HG03139 (cell line): Measurements from ENCODE around the gene ADAM12.

Source experiments
- ATAC-seq: cut with Tn5 transposase; IDR thresholded peaks from one replicate; pipeline ENCODE4 v1.9.1; 2021; ENCODE audit not compliant: unreplicated experiment

The ADAM12 gene

GRCh38 chr10:126387931-126388911 is at the start of gene ADAM12:
Gene ADAM12, minus strand, starts transcription at chr10:126388477. Its CDS starts 332 bp downstream, at chr10:126388145.
- ATAC-seq: no peak

DNA sequence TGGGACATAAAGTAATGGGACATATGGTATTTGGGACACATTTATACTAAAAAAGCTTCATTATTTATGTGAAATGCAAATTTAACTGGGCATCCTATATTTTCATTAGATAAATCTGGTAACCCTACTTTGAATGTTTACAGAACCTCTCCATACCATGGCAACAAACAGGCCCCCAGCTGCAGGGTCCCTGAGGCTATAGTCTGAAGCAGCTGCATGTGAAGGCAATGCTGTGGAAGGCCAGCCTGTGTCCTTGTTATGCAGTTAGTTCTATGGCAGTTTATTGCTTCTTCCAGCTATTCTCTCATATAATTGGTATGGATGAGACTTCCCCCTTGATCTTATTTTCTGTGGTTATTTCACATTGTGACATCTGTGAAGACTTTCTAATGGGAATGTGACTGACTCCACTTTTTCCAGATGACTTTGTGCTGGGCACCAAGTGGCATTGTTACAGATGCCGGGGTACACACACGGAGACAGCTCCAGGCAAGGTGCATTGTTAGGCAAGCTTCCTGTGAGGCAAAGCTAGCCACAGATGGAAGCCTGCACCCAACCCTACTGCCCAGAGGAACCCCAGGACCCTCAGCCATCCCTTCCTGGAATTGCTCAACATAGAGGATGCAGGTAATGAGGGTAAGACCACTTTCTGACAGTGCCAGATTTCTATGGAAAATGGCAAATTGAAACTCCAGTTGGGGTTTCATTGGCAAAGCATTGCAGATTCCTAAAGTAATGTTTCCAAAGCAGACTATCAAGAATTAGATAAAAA is 49.5 kb upstream of the ADAM12 start:
- ATAC-seq: no peak

DNA sequence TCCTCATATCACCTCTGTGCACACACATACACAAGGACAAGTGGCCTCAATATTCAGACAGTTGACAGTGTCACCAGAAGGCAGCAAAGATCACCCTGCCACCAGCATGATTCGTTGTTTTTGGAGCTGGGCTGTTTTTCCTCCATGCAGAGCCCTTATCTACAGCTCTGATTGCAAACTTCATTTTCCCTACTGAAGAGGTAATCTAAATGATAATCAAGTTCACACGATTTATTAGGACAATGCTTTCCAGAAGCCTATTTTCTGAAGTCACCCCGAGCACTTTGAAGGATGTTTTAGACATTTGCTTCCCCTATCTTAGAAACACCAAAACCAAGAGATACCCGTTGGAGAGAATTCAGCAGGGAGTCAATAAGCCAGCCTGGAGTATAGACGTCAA is 46.0 kb upstream of the ADAM12 start:
- no peak for ATAC-seq

DNA sequence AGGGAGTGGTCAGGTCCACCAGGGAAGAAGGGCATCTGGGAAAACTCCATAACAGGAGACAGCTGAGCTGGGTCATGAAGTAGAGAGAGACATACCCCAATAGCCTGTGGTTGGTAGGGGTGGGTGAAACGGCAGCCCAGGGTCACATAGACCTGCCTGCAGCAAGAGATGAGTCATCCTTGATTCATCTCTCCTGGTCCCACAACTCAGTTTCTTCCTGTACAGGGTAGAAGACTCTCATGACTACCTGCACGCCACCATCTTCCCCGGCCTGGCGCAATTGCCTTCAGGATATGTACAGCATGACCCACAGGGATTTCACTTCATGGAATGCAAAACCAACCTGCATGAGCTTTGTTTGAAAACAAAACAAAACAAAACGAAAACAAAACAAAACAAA is 45.1 kb upstream of the ADAM12 start:
- ATAC-seq: no peak

DNA sequence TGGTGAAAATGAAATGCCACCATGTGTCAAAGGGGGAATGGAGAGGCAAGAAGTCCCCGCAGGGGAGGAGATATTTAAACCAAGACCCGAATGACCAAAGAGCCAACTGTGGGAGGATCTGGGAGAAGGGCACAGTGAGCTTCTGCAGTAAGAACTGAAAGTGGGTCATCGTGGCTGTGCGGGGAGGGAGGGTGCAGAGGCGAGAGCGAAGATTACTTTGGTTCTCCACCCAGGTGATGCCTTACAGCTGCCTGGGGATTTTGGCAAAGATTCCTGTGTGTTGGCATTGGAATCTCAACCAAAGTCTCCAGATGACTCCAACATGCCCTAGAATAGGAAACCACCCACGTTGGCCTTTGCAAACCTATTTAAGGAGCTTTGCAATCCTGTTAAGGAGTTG is 44.2 kb upstream of the ADAM12 start:
- ATAC-seq: no peak

GRCh38 chr10:126431816-126432215 is 43.5 kb upstream of the ADAM12 start:
- no peak for ATAC-seq

DNA sequence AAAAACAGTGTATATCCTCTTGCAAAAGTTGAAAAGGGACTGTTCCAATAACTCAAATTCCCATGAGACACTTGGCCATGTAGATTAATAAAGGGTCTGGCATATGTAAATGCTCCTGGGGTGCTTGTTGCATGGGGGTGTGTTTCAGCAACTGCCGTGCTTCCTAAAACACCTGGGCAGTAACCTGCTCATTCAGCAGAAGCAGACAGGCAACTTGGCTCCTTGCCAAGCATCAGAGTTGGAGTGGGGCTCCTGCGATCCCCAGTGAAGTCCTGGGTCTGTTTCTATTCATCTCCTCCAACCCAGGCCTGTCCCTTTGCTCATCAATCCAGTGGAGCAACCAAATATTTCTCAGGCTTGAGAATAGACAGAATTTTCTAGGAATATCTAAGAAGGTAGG is 42.2 kb upstream of the ADAM12 start:
- ATAC-seq: no peak

GRCh38 chr10:126429275-126429674 is 41.0 kb upstream of the ADAM12 start:
- no peak for ATAC-seq

- no peak for ATAC-seq
Observed at GRCh38 chr10:126425489-126426065, 37.3 kb upstream of the ADAM12 start.

- no peak for ATAC-seq
Observed at GRCh38 chr10:126425032-126425431, 36.8 kb upstream of the ADAM12 start.

GRCh38 chr10:126423732-126424491 is 35.6 kb upstream of the ADAM12 start:
- no peak for ATAC-seq

DNA sequence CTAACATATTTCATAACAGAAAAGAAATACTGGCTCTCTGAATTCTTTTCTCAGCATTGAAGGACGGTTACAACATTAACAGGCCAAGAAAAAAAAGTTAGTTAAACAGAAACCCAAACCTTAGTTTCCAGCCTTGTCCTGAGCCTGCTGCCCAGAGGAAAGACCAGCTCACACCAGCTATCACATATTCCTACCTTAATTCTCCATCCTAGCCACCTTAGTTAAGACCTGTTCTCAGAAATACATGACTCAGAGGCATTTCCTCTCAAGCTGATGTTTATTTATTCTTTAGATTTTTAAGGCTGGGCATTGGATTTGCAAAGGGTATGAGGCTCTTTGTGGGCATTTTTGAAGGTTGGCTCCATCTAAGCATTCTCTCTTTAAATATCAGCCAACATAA is 34.3 kb upstream of the ADAM12 start:
- ATAC-seq: no peak

GRCh38 chr10:126421756-126422256 is 33.5 kb upstream of the ADAM12 start:
- ATAC-seq: no peak

DNA sequence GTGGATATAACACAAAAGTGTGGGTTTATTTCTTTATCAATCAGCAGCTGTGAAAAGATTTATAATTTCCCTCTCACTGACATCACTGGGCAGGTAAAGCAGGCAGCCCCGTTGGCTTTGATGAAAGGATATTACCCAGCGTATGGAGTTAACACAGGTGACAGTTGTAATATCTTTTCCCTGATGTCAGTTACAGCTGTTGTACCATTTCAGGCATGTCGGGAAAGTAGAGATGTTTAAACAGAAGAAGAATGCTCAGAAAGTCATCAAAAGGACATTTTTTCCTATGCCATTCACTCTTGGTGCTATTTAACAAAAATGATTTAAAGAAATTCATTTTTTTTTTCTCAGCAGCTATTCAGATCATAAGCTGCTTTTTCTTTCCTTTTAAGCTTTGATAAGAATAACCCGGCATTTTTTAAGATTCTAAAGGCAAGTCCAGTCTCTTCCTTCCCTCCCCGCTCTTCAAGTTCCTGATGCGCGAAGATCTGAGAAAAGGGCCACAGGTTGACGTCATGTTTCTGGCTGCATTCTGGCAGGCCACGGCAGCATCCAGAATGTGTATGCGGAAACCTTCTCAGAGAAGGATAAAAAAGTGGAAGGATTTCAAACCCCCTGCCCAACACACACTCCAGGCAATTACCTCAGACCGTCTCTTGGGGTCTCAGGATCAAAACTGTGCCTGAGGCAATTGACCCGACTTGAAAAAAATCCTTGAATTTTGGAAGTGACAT is 32.5 kb upstream of the ADAM12 start:
- ATAC-seq: no peak

DNA sequence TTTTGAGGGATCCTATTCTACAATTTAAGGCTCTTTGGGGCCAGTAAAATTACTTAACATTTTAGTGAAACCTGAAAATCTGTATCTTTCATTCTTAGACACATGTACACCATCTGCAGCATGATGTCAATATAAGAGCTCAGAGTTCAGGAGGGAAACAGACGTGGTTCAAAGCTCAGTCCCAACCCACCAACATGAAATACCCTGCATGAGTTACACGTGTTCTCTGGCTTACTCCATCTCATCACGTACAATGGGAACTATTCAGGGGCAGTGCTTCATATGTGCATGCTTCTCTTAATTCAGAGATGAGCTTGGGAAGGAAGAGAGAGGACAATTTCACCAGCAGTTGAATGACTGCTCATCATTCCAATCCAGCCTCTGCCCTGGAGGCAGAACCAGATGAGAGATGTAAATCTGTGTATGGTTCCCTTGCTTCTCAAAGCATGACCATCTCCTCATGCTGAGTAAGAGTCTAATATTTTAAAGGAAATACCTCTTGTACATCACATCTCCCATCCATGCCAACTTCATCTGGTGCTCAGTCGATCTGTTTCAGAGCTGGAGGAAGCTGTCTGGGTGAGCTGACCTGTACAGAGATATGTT is 29.0 kb upstream of the ADAM12 start:
- no peak for ATAC-seq

DNA sequence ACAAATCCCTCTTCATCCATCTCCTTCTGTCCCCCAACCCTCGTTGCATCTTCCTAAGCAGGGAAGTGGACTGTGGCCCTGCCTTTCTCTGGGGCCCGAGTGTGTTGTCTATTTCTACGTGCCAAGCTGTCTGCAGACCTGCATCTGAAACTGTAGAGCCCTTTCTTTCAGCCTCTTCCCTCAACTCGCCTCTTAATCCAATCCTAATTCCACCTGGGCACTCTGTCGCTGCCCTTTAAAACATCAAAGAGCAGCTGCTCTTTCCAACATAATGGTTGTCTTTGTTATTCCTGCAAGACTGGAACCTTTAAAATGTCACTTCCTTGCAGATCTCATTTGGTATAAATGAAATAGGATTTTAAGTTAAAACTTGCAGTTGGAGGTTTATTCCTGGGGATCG is 21.5 kb upstream of the ADAM12 start:
- ATAC-seq: no peak

GRCh38 chr10:126408953-126409641 is 20.8 kb upstream of the ADAM12 start:
- ATAC-seq: no peak

GRCh38 chr10:126407831-126408230 is 19.6 kb upstream of the ADAM12 start:
- ATAC-seq: no peak

GRCh38 chr10:126405239-126405775 is 17.0 kb upstream of the ADAM12 start:
- ATAC-seq: no peak
